ENCODE measurements around the gene NELL2. TPM values are rescaled to one million over a fixed set of nuclear protein-coding genes. Genes with fewer than 3 reads are reported as not detected.
"Not testable (repeated sequence)": the region's sequence is repeated elsewhere in the genome, so short reads cannot be mapped to it uniquely, and the experiment has no call there.

Gene NELL2
- total RNA-seq, 1 donor from 2014 or later: 47.9 TPM

GRCh38 chr12:44703182-44703910 lies 172.8 kb downstream of the NELL2 start:
- intact Hi-C loops (cut with micrococcal nuclease): no loop called here

DNA sequence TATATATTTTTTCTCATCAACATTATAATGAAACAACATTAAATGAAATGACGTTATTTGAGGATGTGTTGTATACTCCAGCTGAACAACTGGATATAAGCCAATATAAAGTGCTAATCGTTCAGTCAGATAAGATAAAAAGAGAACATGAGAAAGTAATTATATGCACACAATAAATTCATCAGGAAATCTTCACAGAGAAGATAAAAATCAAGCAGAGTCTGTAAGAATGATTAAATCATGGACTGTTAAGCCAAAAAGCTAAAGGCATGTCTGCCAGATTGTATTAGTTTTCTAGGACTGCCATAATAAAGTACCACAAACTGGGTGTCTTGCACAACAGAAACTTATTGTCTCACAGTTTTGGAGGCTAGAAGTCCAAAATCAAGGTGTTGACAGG lies 178.6 kb downstream of the NELL2 start:
- intact Hi-C loops (cut with micrococcal nuclease): no loop called here

DNA sequence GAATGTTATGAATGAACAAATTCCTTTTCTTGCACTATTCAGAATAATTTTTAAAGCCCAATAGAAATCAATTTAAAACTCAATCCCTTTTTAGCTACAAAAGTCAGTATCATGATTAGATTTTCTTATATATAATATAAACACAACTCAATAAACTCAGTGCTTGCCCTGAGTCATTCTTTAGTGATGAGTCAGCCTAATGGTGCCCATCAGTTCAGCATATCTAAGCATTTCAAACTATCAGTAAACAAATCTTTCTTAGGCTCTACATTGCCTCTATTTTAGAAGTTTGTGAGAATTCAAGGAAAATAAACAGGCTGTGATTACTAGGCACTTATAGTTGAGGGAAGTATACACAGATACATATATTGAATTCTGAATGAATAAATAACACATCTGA lies 179.6 kb downstream of the NELL2 start:
- intact Hi-C loops (cut with micrococcal nuclease): no loop called here

DNA sequence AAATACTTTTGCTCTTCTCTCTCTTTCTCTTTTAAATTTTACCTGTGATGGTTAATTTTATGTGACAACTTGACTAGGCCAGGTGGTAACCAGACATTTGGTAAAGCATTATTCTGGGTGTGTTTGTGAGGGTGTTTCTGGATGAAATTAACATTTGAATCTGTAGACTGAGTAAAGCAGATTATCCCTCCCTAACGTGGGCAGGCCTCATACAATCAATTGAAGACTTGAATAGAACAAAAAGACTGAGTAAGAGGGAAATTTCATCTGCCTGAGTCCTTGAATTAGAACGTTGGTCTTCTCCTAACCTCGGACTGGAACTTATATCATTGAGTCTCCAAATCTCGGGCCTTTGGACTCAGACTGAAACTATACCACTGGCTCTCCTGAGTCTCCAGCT lies 182.1 kb downstream of the NELL2 start:
- intact Hi-C loops (cut with micrococcal nuclease): no loop called here

GRCh38 chr12:44689587-44689986 lies 186.5 kb downstream of the NELL2 start:
- intact Hi-C loops (cut with micrococcal nuclease): no loop called here

DNA sequence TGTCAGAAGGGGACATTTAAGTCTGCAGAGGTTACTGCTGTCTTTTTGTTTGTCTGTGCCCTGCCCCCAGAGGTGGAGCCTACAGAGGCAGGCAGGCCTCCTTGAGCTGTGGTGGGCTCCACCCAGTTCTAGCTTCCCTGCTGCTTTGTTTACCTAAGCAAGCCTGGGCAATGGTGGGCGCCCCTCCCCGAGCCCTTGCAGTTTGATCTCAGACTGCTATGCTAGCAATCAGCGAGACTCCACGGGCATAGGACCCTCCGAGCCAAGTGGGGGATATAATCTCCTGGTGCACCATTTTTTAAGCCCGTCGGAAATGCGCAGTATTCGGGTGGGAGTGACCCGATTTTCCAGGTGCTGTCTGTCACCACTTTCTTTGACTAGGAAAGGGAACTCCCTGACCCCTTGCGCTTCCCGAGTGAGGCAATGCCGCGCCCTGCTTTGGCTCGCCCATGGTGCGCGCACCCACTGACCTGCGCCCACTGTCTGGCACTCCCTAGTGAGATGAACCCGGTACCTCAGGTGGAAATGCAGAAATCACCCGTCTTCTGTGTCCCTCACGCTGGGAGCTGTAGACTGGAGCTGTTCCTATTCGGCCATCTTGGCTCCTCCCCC lies 189.2 kb downstream of the NELL2 start:
- intact Hi-C loops (cut with micrococcal nuclease): not testable (repeated sequence)

GRCh38 chr12:44677724-44678123 lies 198.4 kb downstream of the NELL2 start:
- intact Hi-C loops (cut with micrococcal nuclease): no loop called here

- intact Hi-C loops (cut with micrococcal nuclease): no loop called here
Observed at GRCh38 chr12:44674875-44675274, 201.2 kb downstream of the NELL2 start.

DNA sequence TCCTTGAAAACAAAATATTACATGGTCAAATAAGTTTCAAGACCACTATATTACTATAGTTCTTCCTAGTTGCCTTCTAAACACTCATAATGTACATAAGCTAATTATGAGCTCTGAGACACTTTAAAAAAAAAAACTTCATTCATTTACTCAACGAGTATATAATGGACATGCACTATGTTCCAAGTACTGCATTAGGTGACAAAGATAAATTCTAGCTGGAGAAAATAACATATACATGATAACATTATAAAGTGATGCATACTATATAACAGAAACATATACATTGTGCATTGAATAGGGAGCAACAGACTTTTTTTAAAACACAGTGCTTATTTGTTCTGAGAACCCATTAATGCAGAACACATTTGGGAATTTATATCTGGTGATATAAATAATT lies 202.3 kb downstream of the NELL2 start:
- intact Hi-C loops (cut with micrococcal nuclease): no loop called here

DNA sequence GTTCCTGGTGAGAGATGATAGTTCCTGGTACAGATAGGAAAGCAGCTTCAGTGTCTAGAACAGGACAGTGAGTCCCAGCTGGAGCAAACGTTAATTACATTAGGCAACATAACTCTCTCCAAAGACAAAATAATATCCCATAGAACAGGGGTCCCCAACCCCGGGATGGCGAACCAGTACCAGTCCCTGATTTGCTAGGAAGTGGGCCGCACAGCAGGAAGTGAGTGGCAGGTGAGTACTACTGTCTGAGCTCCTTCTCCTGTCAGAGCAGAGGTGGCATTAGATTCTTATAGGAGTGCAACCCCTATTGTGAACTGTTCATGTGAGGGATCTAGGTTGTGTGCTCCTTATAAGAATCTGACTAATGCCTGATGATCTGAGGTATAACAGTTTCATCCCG lies 204.1 kb downstream of the NELL2 start:
- intact Hi-C loops (cut with micrococcal nuclease): no loop called here

DNA sequence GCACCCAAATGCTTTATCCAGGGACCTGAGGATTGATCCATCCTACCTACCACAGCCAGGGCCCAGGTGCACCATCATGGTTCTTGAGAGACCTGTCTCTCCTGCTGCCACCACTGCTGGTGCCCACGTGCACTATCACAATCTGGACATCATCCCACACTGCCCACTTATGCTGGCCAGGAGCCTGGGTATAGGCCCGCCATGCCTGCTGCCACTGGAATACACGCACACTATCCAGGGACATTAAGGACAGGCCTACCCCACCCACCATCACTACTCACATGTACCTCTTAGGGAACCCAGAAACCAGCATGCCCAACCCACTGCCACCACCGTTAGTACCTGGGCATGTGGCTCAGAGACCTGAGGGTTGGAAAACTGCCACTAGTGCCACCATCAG lies 207.7 kb downstream of the NELL2 start:
- intact Hi-C loops (cut with micrococcal nuclease): no loop called here

DNA sequence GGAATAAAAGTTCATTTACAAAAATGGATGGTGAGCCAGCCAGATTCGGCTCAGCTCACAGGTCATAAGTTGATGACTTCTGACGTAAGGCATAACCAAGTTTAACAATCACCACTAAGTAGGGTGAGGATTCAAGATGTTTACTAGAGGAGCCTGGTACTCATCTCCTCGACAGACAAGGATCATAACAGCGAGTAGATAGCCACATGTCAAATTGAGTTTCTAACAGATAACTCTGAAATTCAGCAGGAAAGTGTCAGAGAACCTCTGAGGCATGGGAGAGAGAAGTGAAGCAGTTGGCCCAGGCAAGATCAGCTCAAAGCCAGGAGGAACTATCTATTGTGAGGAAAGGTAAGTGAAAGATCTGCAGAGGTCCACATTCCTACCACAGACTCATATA lies 208.7 kb downstream of the NELL2 start:
- intact Hi-C loops (cut with micrococcal nuclease): no loop called here

GRCh38 chr12:44663291-44663690 lies 212.8 kb downstream of the NELL2 start:
- intact Hi-C loops (cut with micrococcal nuclease): no loop called here

DNA sequence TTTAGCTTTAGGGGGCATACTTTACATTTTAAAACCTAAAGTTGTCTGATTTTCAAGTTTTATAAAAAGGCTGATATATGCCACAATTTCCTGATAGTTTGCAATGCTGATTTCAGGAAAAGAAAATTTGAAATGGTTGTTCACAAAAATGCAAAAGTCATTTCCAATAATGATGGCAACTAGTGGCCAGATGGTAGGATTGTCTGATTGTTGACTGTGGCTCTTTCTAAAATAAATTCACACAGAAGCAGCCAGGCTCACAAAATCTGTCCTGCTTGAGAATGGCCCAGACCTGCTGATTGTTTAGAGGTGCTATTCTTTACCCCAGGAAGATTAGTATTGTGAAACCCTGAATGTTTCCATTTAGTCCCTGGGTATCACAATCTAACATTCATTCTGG lies 220.3 kb downstream of the NELL2 start:
- intact Hi-C loops (cut with micrococcal nuclease): no loop called here

GRCh38 chr12:44654646-44655639 lies 221.2 kb downstream of the NELL2 start:
- intact Hi-C loops (cut with micrococcal nuclease): no loop called here

GRCh38 chr12:44653861-44654527 lies 222.1 kb downstream of the NELL2 start:
- intact Hi-C loops (cut with micrococcal nuclease): no loop called here

GRCh38 chr12:44649693-44650092 lies 226.4 kb downstream of the NELL2 start:
- intact Hi-C loops (cut with micrococcal nuclease): no loop called here

DNA sequence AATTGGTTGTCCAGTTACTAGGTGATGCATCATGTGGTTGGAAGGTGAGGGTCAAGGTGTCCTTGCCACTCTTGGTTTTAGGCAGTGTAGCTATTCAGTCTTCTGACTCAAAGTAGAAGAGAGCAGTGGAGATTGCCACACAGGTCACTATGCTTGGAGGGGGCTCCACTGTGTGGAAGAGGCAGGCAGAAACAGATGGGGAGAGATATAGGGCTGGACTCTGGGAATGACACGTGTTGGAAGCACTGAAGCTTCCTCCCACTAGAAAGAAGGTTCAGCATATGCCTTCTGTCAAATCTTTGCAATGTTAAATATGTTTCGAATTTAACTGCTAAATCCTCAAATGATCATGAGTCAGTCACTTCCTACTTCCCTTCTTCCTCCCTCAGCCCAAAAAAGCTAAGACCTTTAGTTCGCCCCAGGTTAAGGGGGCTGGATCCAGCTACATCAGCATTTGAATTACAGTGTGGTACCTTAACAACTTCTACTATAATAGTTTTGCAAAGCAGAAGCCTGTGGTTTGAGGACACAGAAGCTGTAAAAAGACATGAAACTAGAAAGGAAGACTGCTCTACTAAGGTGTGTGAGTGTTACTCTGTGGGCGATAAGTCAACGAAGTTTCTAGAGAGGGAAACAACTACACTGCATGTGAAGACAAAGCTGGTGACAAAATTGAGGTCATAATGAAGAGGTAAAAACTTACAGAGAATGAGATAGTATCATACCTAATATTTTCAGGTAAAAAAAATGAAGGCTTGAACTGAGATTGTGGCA lies 228.0 kb downstream of the NELL2 start:
- intact Hi-C loops (cut with micrococcal nuclease): no loop called here

- intact Hi-C loops (cut with micrococcal nuclease): loop anchor here (2.0 kb wide), 1 partner anchor 52 kb away; no protein-coding TSS in a partner anchor
Observed at GRCh38 chr12:44640427-44641190, 235.5 kb downstream of the NELL2 start.

DNA sequence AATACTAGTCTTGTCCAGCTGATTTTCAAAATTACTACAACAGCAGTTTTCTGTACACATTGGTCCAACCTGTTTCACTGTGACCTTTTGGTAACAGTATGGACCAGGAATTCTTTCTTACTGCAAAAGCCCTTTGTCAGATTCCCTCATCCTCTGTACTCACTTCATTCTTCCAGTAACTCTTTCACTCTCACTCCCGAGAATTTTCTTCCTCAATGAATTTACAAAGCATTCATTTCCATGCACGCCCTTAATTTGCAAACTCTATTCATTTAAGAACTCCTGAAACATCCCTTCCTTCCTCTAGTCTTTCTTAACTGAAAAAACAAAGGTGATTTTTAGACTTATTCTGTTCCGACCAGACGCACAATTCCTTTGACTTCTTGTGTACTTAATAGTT lies 238.2 kb downstream of the NELL2 start:
- intact Hi-C loops (cut with micrococcal nuclease): no loop called here
